DND-41 (cell line): ENCODE results near the gene SLC41A3.

Experiments used
- ATAC-seq: fragments of 200-7000 bp; cut with Tn5 transposase; 3 replicates; pipeline ENCODE4 v1.9.1; 2021; ENCODE audit warnings: low read depth; ENCODE audit not compliant: insufficient read depth
- DNase-seq: peaks from one replicate; pipeline ENCODE4 v3.0.0-alpha.2; 2020
- H2AFZ ChIP-seq: 2 replicates; pipeline ENCODE4 v1.6.0; 2012; ENCODE audit warnings: low read depth, low read length
- H3K27ac ChIP-seq: 2 replicates; pipeline ENCODE4 v1.5.1; 2012; ENCODE audit warnings: low read length, inconsistent platforms
- H3K27me3 ChIP-seq: fragments of 200-600 bp; sonication (generic); 2 replicates; pipeline ENCODE4 v1.6.0; 2012; ENCODE audit warnings: low read length, mild to moderate bottlenecking, inconsistent platforms; ENCODE audit not compliant: insufficient read depth, poor library complexity
- H3K36me3 ChIP-seq: 2 replicates; pipeline ENCODE4 v1.5.1; 2012; ENCODE audit warnings: low read length, inconsistent platforms; ENCODE audit not compliant: insufficient read depth
- H3K4me1 ChIP-seq: 2 replicates; pipeline ENCODE4 v1.5.1; 2012; ENCODE audit warnings: mild to moderate bottlenecking, low read length; ENCODE audit not compliant: insufficient read depth
- H3K4me2 ChIP-seq: 2 replicates; pipeline ENCODE4 v1.6.0; 2012; ENCODE audit warnings: mild to moderate bottlenecking, moderate library complexity, low read length, inconsistent platforms; ENCODE audit not compliant: insufficient read depth
- H3K4me3 ChIP-seq, 2 experiments: fragments of 200-600 bp in 1 of 2; shearing (Covaris generic) in 1 of 2; 2 replicates each; pipeline ENCODE4 v1.5.1; 2012 to 2016; ENCODE audit warnings: inconsistent platforms in 2 of 2, low read length in 2 of 2, mild to moderate bottlenecking in 2 of 2, low read depth in 1 of 2, moderate library complexity in 1 of 2
- H3K79me2 ChIP-seq: 2 replicates; pipeline ENCODE4 v1.6.0; 2012; ENCODE audit warnings: low read length, inconsistent platforms; ENCODE audit not compliant: insufficient read depth
- H3K9ac ChIP-seq: 2 replicates; pipeline ENCODE4 v1.6.0; 2012; ENCODE audit warnings: low read depth, mild to moderate bottlenecking, inconsistent platforms, low read length, moderate library complexity
- H3K9me3 ChIP-seq: 2 replicates; pipeline ENCODE4 v1.5.1; 2012; ENCODE audit warnings: low read length, moderate library complexity, mild to moderate bottlenecking, inconsistent platforms; ENCODE audit not compliant: insufficient read depth, severe bottlenecking
- H4K20me1 ChIP-seq: 2 replicates; pipeline ENCODE4 v1.6.0; 2012; ENCODE audit warnings: low read length; ENCODE audit not compliant: insufficient read depth
- EZH2 ChIP-seq: IDR thresholded peaks from 3 replicates; pipeline ENCODE4 v1.6.1; 2012; ENCODE audit warnings: borderline replicate concordance, low read depth, mild to moderate bottlenecking, moderate library complexity, low read length, inconsistent platforms; ENCODE audit not compliant: severe bottlenecking
- TF ChIP-seq, protein P1 (sequence below): IDR thresholded peaks from 2 replicates; pipeline ENCODE4 v1.5.1; 2012; ENCODE audit warnings: borderline replicate concordance, low read length, moderate library complexity, mild to moderate bottlenecking; ENCODE audit not compliant: poor library complexity, severe bottlenecking; ENCODE audit errors: extremely low read depth

SLC41A3 gene

DNA sequence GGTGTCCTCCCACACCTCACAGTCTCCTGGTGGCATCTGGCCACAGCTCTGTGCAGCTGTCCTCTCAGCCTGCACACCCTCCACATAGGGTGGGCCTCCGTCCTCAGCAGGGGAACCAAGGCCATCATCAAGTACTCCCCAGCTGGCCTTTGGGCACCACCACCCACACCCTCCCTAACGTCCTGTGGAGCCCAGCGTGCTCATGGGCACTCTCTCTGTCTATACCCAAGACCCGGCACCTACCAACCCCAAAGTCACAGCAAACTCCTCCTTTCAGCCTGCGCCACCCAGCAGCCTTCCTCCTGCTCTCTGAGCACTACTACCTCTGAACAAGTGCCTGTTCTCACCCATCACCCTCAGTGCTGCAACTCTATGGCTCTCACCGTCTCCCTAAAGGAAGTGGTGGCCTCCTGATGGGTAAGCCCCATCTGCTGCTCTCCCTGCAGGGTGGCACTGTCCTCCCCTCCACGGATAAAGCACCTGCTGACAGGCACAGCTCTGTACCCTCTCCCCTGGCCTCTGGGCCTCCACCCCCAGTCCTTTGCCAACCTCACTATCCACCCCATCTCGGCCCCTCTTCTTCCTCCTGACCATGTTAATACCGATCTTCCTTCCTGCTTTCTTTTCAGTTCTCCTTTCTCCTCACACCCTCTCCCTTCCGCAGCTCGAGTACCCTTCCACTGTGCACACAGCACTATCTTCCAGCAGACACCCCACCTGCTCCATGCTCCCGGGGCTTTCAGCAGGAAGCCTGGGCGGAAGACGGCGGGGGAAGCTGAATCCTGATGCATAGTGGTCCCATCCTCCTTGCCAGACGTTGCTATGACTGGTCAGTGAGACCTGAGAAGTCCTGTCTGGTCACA is 31.5 kb downstream of the SLC41A3 start:
- peak; percentile 17 for DNase-seq
- no peaks in the 10 kb centered on the region for H3K9me3 ChIP-seq
- no peaks in the 10 kb centered on the region for H4K20me1 ChIP-seq
- TF ChIP-seq, protein P1, sequence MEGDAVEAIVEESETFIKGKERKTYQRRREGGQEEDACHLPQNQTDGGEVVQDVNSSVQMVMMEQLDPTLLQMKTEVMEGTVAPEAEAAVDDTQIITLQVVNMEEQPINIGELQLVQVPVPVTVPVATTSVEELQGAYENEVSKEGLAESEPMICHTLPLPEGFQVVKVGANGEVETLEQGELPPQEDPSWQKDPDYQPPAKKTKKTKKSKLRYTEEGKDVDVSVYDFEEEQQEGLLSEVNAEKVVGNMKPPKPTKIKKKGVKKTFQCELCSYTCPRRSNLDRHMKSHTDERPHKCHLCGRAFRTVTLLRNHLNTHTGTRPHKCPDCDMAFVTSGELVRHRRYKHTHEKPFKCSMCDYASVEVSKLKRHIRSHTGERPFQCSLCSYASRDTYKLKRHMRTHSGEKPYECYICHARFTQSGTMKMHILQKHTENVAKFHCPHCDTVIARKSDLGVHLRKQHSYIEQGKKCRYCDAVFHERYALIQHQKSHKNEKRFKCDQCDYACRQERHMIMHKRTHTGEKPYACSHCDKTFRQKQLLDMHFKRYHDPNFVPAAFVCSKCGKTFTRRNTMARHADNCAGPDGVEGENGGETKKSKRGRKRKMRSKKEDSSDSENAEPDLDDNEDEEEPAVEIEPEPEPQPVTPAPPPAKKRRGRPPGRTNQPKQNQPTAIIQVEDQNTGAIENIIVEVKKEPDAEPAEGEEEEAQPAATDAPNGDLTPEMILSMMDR, result no peak
- TF ChIP-seq EZH2, result no peak
- H3K4me3 ChIP-seq, result no peak overlapping the region
- H3K27ac ChIP-seq, result no peak overlapping the region
- H3K9ac ChIP-seq, result no peak overlapping the region
- H3K4me2 ChIP-seq, result no peak overlapping the region
- H2AFZ ChIP-seq, result no peak overlapping the region; the same call in 1 of the 2 replicates
- peak; percentile 73 for ATAC-seq
- H3K79me2 ChIP-seq, result no peaks in the 10 kb centered on the region
- no peaks in the 10 kb centered on the region for H3K4me1 ChIP-seq
- peaks cover 3% of the 10 kb centered on the region; the same call in 1 of the 2 replicates for H3K36me3 ChIP-seq
- H3K27me3 ChIP-seq, result no peaks in the 10 kb centered on the region

GRCh38 chr3:126051741-126052140 is 32.2 kb downstream of the SLC41A3 start:
- DNase-seq (no peak), ATAC-seq (no peak)
- H3K79me2 ChIP-seq, result no peaks in the 10 kb centered on the region
- H3K27ac ChIP-seq, result no peak overlapping the region
- TF ChIP-seq, protein P1, result no peak
- TF ChIP-seq EZH2, result no peak
- no peak overlapping the region for H3K9ac ChIP-seq
- H4K20me1 ChIP-seq, result no peaks in the 10 kb centered on the region
- H3K4me3 ChIP-seq, result no peak overlapping the region
- no peaks in the 10 kb centered on the region for H3K27me3 ChIP-seq
- no peak overlapping the region for H3K4me2 ChIP-seq
- H3K36me3 ChIP-seq, result peaks cover 3% of the 10 kb centered on the region; the same call in 1 of the 2 replicates
- no peaks in the 10 kb centered on the region for H3K4me1 ChIP-seq
- no peaks in the 10 kb centered on the region for H3K9me3 ChIP-seq
- no peak overlapping the region for H2AFZ ChIP-seq

GRCh38 chr3:126051234-126051633 is 32.7 kb downstream of the SLC41A3 start:
- TF ChIP-seq, protein P1, result no peak
- Histone ChIP-seq H3K9me3 (no peaks in the 10 kb centered on the region), H3K27me3 (no peaks in the 10 kb centered on the region), H3K36me3 (peaks cover 3% of the 10 kb centered on the region; the same call in 1 of the 2 replicates), H3K4me2 (no peak overlapping the region), H3K79me2 (no peaks in the 10 kb centered on the region), H4K20me1 (no peaks in the 10 kb centered on the region), H2AFZ (no peak overlapping the region), H3K27ac (no peak overlapping the region), H3K4me1 (no peaks in the 10 kb centered on the region), H3K4me3 (no peak overlapping the region), H3K9ac (no peak overlapping the region)
- ATAC-seq (no peak), DNase-seq (no peak)
